Stomach smooth muscle (tissue), 2 donors: ENCODE results near the gene KCNC4.

ENCODE experiments used
- H3K27ac ChIP-seq: one replicate; pipeline ENCODE4 v1.7.0; 2013; ENCODE audit warnings: mild to moderate bottlenecking, low read length, inconsistent platforms
- H3K27me3 ChIP-seq, 2 donors: one replicate each; pipeline ENCODE4 v1.7.0; 2013; ENCODE audit warnings: low read length in 2 of 2; ENCODE audit not compliant: insufficient read depth in 2 of 2, control insufficient read depth in 1 of 2
- H3K36me3 ChIP-seq, 2 donors: one replicate each; pipeline ENCODE4 v1.7.0; 2013; ENCODE audit warnings: low read length in 2 of 2; ENCODE audit not compliant: control insufficient read depth in 2 of 2, insufficient read depth in 2 of 2
- H3K4me1 ChIP-seq: one replicate; pipeline ENCODE4 v1.7.0; 2013; ENCODE audit warnings: low read length; ENCODE audit not compliant: control insufficient read depth, insufficient read depth
- H3K4me3 ChIP-seq, 2 donors: one replicate each; pipeline ENCODE4 v1.7.0; 2013; ENCODE audit warnings: low read length in 2 of 2
- H3K9ac ChIP-seq, 2 donors: one replicate each; pipeline ENCODE4 v1.7.0; 2013; ENCODE audit warnings: low read length in 2 of 2, mild to moderate bottlenecking in 1 of 2
- H3K9me3 ChIP-seq, 2 donors: one replicate each; pipeline ENCODE4 v1.7.0; 2013; ENCODE audit warnings: low read length in 2 of 2; ENCODE audit not compliant: control insufficient read depth in 2 of 2
- donor health status: healthy.
- donor health status: Pancreatic carcinoma.

KCNC4 gene

DNA sequence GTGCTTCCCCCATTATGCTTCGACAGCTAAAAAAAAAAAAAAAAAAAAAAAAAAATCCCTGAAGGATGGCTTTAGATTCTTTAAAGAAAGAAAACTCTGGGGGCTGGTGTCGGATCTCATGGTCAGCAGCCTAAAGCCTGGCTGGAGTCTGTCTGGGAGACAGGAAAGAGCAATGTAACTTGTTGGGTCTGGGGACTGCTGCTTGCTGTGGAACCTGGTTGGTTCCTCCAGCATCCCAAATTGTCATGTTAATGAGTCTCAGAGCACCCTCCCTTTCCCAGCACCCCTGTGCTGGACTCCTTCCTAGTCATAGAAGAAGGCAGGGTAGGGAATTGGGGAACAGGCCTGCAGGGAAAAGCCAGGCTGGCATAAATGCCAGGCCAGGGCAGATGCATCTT lies 3.0 kb downstream of the KCNC4 start:
- Histone ChIP-seq H3K9me3 (no peaks in the 10 kb centered on the region), H3K4me3 (no peak overlapping the region), H3K9ac (no peak overlapping the region), H3K27me3 (peaks cover 0 to 7% of the 10 kb centered on the region in 2 donors), H3K27ac (no peak overlapping the region), H3K36me3 (no peaks in the 10 kb centered on the region), H3K4me1 (peaks cover 39% of the 10 kb centered on the region)

DNA sequence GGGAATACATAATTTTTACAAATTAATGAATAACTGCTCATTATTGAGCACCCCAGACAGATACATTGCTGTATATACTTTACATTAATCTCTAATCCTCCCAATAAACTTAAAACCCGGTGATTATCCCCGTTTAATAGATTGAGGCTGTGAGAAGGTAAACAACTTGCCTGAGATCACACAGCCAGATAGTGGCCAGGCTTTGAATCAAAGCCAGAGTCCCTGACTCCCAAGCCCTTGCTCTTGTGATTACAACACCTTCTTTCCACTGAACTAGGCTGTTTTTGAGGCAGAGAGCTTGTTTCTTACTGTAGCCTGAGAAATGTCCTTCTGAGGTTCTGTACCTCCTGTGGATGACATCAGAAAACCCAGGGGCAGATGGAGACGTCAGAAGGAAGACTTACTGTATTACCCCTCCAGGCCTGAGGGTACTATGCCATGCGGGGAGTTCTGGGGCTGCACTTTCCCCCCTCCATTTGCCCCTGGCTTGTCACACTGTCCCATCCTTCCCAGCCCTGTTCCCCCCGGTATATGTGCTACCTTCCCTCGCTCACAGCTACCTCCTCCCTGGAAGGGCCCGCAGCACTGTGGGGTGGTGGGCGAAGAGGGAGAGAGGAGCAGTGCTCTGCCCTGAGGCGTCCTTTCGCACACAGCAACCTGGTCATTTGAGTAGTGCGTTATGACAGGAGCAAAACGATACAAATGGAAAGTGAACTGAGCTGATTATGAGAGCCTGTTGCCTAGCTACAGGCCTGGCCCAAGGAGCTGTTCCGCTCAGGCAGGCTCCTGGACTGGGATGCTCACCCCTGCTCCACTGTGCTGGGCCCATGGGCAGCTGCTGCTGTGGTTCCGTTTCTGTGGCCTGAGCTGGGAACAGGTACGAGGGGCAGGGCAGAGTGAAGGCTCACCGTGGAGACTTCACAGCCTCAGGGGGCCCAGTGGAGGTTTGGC lies 4.6 kb downstream of the KCNC4 start:
- peaks cover 33% of the 10 kb centered on the region for H3K4me1 ChIP-seq
- H3K9me3 ChIP-seq: no peaks in the 10 kb centered on the region
- no peak overlapping the region for H3K9ac ChIP-seq
- H3K27ac ChIP-seq: no peak overlapping the region
- H3K4me3 ChIP-seq: no peak overlapping the region
- H3K36me3 ChIP-seq: no peaks in the 10 kb centered on the region
- H3K27me3 ChIP-seq: peaks cover 0 to 7% of the 10 kb centered on the region in 2 donors

GRCh38 chr1:110215621-110216515 lies 5.8 kb downstream of the KCNC4 start:
- Histone ChIP-seq H3K4me3 (no peak overlapping the region), H3K27ac (no peak overlapping the region), H3K9me3 (no peaks in the 10 kb centered on the region), H3K9ac (no peak overlapping the region), H3K27me3 (peaks cover 0 to 7% of the 10 kb centered on the region in 2 donors), H3K36me3 (no peaks in the 10 kb centered on the region), H3K4me1 (peaks cover 30% of the 10 kb centered on the region)

- Histone ChIP-seq H3K36me3 (no peaks in the 10 kb centered on the region), H3K9ac (no peak overlapping the region), H3K9me3 (no peaks in the 10 kb centered on the region), H3K4me1 (peaks cover 19% of the 10 kb centered on the region), H3K27ac (no peak overlapping the region), H3K27me3 (peaks cover 0 to under 1% of the 10 kb centered on the region in 2 donors), H3K4me3 (no peak overlapping the region)
Measured at GRCh38 chr1:110216844-110217444, 6.8 kb downstream of the KCNC4 start.

DNA sequence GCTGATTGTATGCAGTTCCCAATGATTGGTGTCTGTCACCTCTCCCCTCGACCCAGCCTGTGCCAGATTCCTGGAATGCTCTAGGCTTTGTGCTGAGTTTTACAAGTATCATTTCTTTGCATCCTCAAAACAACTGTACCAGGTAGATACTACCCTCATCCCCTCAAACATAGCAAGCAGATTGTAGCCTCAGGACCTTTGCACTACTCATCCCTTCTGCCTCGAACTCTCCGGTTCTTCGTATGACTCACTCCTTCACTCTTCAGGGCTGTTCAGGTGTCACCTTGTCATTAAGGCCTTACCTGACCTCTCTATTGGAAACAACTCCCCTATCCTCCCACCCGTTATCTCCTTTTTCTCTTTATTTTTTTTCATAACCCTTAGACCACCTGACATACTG lies 8.0 kb downstream of the KCNC4 start:
- Histone ChIP-seq H3K4me1 (peaks cover 8% of the 10 kb centered on the region), H3K9ac (no peak overlapping the region), H3K4me3 (no peak overlapping the region), H3K27ac (no peak overlapping the region), H3K9me3 (no peaks in the 10 kb centered on the region), H3K36me3 (peaks cover 0 to 2% of the 10 kb centered on the region in 2 donors), H3K27me3 (no peaks in the 10 kb centered on the region)

DNA sequence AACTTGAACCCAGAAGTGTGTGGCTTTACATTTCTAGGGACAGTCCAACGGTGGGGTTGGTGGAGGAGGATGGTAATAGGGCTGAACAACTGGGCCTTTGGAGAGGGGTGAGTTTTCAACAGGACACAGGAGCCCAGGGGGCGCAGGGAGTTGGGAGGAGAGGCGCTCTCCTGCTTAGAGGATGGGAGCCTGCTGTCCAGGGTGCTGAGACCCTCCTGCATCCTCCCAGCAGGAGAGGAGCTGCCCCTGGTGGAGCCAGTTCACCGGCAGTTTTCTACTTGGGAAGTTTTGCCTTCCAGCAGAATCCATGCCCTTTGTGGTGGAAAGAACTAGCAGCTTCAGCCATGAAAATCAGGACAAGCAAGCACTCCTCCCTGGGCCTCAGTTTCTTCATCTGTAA lies 8.6 kb downstream of the KCNC4 start:
- Histone ChIP-seq H3K9me3 (no peaks in the 10 kb centered on the region), H3K27me3 (no peaks in the 10 kb centered on the region), H3K4me1 (peaks cover 6% of the 10 kb centered on the region), H3K9ac (no peak overlapping the region), H3K36me3 (peaks cover 0 to 2% of the 10 kb centered on the region in 2 donors), H3K27ac (no peak overlapping the region), H3K4me3 (no peak overlapping the region)

DNA sequence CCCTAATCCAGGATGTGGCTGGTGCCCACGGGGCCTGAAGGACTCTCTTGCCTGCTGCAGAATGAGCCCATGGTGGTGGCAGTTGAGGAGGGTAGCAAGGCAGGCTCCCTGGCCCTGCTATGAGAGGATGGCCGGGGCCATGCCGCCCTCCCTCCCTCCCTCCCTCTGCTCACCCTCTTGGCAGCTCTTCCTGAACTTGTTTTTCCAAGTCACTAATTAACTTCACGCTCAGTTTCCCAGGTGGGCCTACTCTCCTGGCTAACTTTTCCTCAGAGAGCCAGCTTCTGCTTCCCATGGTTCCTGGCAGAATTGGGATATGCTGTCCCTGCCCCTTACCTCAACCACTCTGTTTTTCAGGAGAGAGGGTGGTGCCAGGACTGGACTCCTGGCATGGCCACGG lies 10.2 kb downstream of the KCNC4 start:
- no peak overlapping the region for H3K27ac ChIP-seq
- peaks cover under 1% of the 10 kb centered on the region for H3K4me1 ChIP-seq
- H3K27me3 ChIP-seq: no peaks in the 10 kb centered on the region
- no peaks in the 10 kb centered on the region for H3K9me3 ChIP-seq
- H3K36me3 ChIP-seq: peaks cover 0 to 2% of the 10 kb centered on the region in 2 donors
- H3K4me3 ChIP-seq: no peak overlapping the region
- H3K9ac ChIP-seq: no peak overlapping the region

- no peaks in the 10 kb centered on the region for H3K4me1 ChIP-seq
- H3K27me3 ChIP-seq: no peaks in the 10 kb centered on the region
- H3K27ac ChIP-seq: no peak overlapping the region
- H3K9me3 ChIP-seq: no peaks in the 10 kb centered on the region
- peaks cover 0 to 2% of the 10 kb centered on the region in 2 donors for H3K36me3 ChIP-seq
- no peak overlapping the region for H3K4me3 ChIP-seq
- H3K9ac ChIP-seq: no peak overlapping the region
Measured at GRCh38 chr1:110221119-110221518, 11.0 kb downstream of the KCNC4 start.

GRCh38 chr1:110223127-110223526 lies 13.0 kb downstream of the KCNC4 start:
- H3K4me1 ChIP-seq: no peaks in the 10 kb centered on the region
- H3K27me3 ChIP-seq: no peaks in the 10 kb centered on the region
- H3K36me3 ChIP-seq: peaks cover 0 to 10% of the 10 kb centered on the region in 2 donors
- no peak overlapping the region for H3K4me3 ChIP-seq
- no peaks in the 10 kb centered on the region for H3K9me3 ChIP-seq
- H3K27ac ChIP-seq: no peak overlapping the region
- H3K9ac ChIP-seq: no peak overlapping the region

GRCh38 chr1:110223581-110223980 lies 13.5 kb downstream of the KCNC4 start:
- H3K4me1 ChIP-seq: no peaks in the 10 kb centered on the region
- no peak overlapping the region for H3K27ac ChIP-seq
- no peak overlapping the region for H3K4me3 ChIP-seq
- H3K9ac ChIP-seq: no peak overlapping the region
- peaks cover 0 to 10% of the 10 kb centered on the region in 2 donors for H3K36me3 ChIP-seq
- no peaks in the 10 kb centered on the region for H3K27me3 ChIP-seq
- H3K9me3 ChIP-seq: no peaks in the 10 kb centered on the region
